ENCODE measurements around the gene DTX3.
A peak's percentile ranks its signal among the peaks of the same experiment; 100 is the strongest.
"Not testable (repeated sequence)": the region's sequence is repeated elsewhere in the genome, so short reads cannot be mapped to it uniquely, and the experiment has no call there.

The DTX3 gene

GRCh38 chr12:57604454-57604991 is at the start of gene DTX3:
DTX3 (plus strand) TSS chr12:57604824; CDS start chr12:57606518, 1,694 bp downstream.
- Histone ChIP-seq H3K9me3 (ENCODE audit: insufficient read depth, low read length) (no peaks in the 10 kb centered on the region), H3K27me3 (ENCODE audit: insufficient read depth, insufficient read length) (no peaks in the 10 kb centered on the region), H3K4me3 (ENCODE audit: insufficient read length, low read depth) (peak within 1 kb of the TSS; percentile 86), H3K36me3 (ENCODE audit: insufficient read depth, insufficient read length, low read length) (peaks cover 65% of the 10 kb centered on the region), H3K9ac (ENCODE audit: insufficient read length, low read depth) (peak within 1 kb of the TSS; percentile 94), H3K4me1 (ENCODE audit: insufficient read depth, insufficient read length) (peaks cover 8% of the 10 kb centered on the region)
- TF ChIP-seq YY1 (IDR thresholded peaks at IDR 0.05; ENCODE audit: insufficient read depth, insufficient read length) (peak; percentile 50), SUZ12 (IDR thresholded peaks at IDR 0.05; ENCODE audit: extremely low read depth, insufficient read depth, insufficient read length) (no peak), ZNF274 (IDR thresholded peaks at IDR 0.05; ENCODE audit: low read depth, low read length) (no peak)
- no peak for DNase-seq (ENCODE audit: low read depth, low spot score)

DNA sequence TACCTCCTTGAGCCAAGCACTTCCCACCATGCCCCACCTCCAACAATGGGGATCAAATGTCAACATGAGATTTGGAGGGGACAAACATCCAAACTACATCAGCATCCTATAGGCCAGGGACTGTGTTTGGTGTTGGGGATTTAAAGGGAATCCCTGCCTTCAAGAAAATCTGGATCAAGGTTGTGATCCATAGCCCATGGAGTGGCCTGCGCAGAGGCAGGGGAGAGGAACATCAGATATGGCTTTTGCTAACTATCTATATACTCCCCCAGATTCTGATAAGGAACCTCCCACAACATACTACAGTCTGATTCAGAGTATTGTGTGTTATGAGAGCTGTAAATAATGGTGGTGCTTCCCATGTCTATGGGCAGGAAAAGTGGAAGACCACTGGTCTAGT is 49.7 kb upstream of the DTX3 start:
- H3K27me3 ChIP-seq (ENCODE audit: insufficient read depth, insufficient read length) = peaks cover 17% of the 10 kb centered on the region
- peaks cover 4% of the 10 kb centered on the region for H3K4me1 ChIP-seq (ENCODE audit: insufficient read depth, insufficient read length)
- TF ChIP-seq ZNF274 (IDR thresholded peaks at IDR 0.05; ENCODE audit: low read depth, low read length) (no peak), SUZ12 (IDR thresholded peaks at IDR 0.05; ENCODE audit: extremely low read depth, insufficient read depth, insufficient read length) (no peak), YY1 (IDR thresholded peaks at IDR 0.05; ENCODE audit: insufficient read depth, insufficient read length) (no peak)
- H3K4me3 ChIP-seq (ENCODE audit: insufficient read length, low read depth) = no peak overlapping the region
- no peak for DNase-seq (ENCODE audit: low read depth, low spot score)
- no peak overlapping the region for H3K9ac ChIP-seq (ENCODE audit: insufficient read length, low read depth)
- no peaks in the 10 kb centered on the region for H3K9me3 ChIP-seq (ENCODE audit: insufficient read depth, low read length)
- no peaks in the 10 kb centered on the region for H3K36me3 ChIP-seq (ENCODE audit: insufficient read depth, insufficient read length, low read length)

GRCh38 chr12:57558864-57559263 is 45.8 kb upstream of the DTX3 start:
- H3K4me1 ChIP-seq (ENCODE audit: insufficient read depth, insufficient read length) = no peaks in the 10 kb centered on the region
- no peak overlapping the region for H3K4me3 ChIP-seq (ENCODE audit: insufficient read length, low read depth)
- TF ChIP-seq ZNF274 (IDR thresholded peaks at IDR 0.05; ENCODE audit: low read depth, low read length) (no peak), YY1 (IDR thresholded peaks at IDR 0.05; ENCODE audit: insufficient read depth, insufficient read length) (no peak), SUZ12 (IDR thresholded peaks at IDR 0.05; ENCODE audit: extremely low read depth, insufficient read depth, insufficient read length) (no peak)
- no peak for DNase-seq (ENCODE audit: low read depth, low spot score)
- H3K27me3 ChIP-seq (ENCODE audit: insufficient read depth, insufficient read length) = no peaks in the 10 kb centered on the region
- H3K9ac ChIP-seq (ENCODE audit: insufficient read length, low read depth) = no peak overlapping the region
- no peaks in the 10 kb centered on the region for H3K9me3 ChIP-seq (ENCODE audit: insufficient read depth, low read length)
- no peaks in the 10 kb centered on the region for H3K36me3 ChIP-seq (ENCODE audit: insufficient read depth, insufficient read length, low read length)

GRCh38 chr12:57560516-57560915 is 44.1 kb upstream of the DTX3 start:
- no peaks in the 10 kb centered on the region for H3K27me3 ChIP-seq (ENCODE audit: insufficient read depth, insufficient read length)
- H3K9me3 ChIP-seq (ENCODE audit: insufficient read depth, low read length) = no peaks in the 10 kb centered on the region
- no peaks in the 10 kb centered on the region for H3K4me1 ChIP-seq (ENCODE audit: insufficient read depth, insufficient read length)
- H3K4me3 ChIP-seq (ENCODE audit: insufficient read length, low read depth) = no peak overlapping the region
- DNase-seq (ENCODE audit: low read depth, low spot score) = no peak
- no peaks in the 10 kb centered on the region for H3K36me3 ChIP-seq (ENCODE audit: insufficient read depth, insufficient read length, low read length)
- H3K9ac ChIP-seq (ENCODE audit: insufficient read length, low read depth) = no peak overlapping the region
- TF ChIP-seq ZNF274 (IDR thresholded peaks at IDR 0.05; ENCODE audit: low read depth, low read length) (no peak), YY1 (IDR thresholded peaks at IDR 0.05; ENCODE audit: insufficient read depth, insufficient read length) (no peak), SUZ12 (IDR thresholded peaks at IDR 0.05; ENCODE audit: extremely low read depth, insufficient read depth, insufficient read length) (no peak)

- not testable (repeated sequence) for H3K4me3 ChIP-seq (ENCODE audit: insufficient read length, low read depth); H3K36me3 ChIP-seq (ENCODE audit: insufficient read depth, insufficient read length, low read length); H3K27me3 ChIP-seq (ENCODE audit: insufficient read depth, insufficient read length); DNase-seq (ENCODE audit: low read depth, low spot score); H3K9ac ChIP-seq (ENCODE audit: insufficient read length, low read depth); H3K4me1 ChIP-seq (ENCODE audit: insufficient read depth, insufficient read length); H3K9me3 ChIP-seq (ENCODE audit: insufficient read depth, low read length)
These were observed 43.5 kb upstream of the DTX3 start for GRCh38 chr12:57561117-57561516.

DNA sequence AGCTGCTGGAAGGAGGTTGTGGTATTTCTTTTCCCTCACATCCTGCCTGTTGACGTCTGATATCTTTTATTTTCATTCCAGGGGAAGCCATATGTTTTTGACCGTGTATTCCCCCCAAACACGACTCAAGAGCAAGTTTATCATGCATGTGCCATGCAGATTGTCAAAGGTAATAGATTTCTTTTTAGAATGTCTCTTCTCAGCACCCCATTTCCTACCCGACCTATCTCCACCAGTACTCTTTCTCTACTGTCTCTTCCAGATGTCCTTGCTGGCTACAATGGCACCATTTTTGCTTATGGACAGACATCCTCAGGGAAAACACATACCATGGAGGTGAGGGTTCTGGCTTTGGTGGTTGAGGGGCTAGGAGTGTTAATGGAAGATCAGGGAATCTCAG is 41.3 kb upstream of the DTX3 start:
- TF ChIP-seq SUZ12 (IDR thresholded peaks at IDR 0.05; ENCODE audit: extremely low read depth, insufficient read depth, insufficient read length) = no peak
- Histone ChIP-seq H3K9me3 (ENCODE audit: insufficient read depth, low read length) (no peaks in the 10 kb centered on the region), H3K9ac (ENCODE audit: insufficient read length, low read depth) (no peak overlapping the region), H3K36me3 (ENCODE audit: insufficient read depth, insufficient read length, low read length) (no peaks in the 10 kb centered on the region), H3K4me3 (ENCODE audit: insufficient read length, low read depth) (no peak overlapping the region), H3K27me3 (ENCODE audit: insufficient read depth, insufficient read length) (no peaks in the 10 kb centered on the region), H3K4me1 (ENCODE audit: insufficient read depth, insufficient read length) (no peaks in the 10 kb centered on the region)
- DNase-seq (ENCODE audit: low read depth, low spot score) = no peak

DNA sequence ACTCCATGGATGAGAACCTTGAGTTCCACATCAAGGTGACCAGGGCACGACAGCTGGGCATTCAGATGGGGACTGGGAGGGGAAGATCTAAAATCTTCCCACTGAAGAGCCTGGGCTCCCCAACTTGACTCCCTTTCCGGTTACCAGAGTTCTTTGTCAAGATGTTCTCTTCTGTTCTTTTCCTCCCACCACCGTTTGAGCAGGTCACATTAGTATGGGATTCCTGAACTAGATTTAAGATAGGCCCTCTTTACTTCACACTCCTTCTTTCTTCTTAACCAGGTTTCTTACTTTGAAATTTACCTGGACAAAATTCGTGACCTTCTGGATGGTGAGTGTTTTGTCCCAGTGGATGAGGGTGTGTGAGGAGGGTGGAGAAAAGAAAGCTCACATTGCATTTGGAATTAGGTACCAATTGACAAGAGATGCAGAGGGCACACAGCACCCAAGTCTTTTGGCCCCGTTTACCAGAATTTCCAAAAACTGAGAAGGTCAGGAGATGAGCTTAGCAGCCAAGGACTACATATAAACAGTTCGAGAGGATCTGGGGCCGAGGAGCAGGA is 40.4 kb upstream of the DTX3 start:
- H3K4me3 ChIP-seq (ENCODE audit: insufficient read length, low read depth) = no peak overlapping the region
- H3K36me3 ChIP-seq (ENCODE audit: insufficient read depth, insufficient read length, low read length) = no peaks in the 10 kb centered on the region
- H3K27me3 ChIP-seq (ENCODE audit: insufficient read depth, insufficient read length) = no peaks in the 10 kb centered on the region
- TF ChIP-seq SUZ12 (IDR thresholded peaks at IDR 0.05; ENCODE audit: extremely low read depth, insufficient read depth, insufficient read length) = no peak
- no peak for TF ChIP-seq YY1 (IDR thresholded peaks at IDR 0.05; ENCODE audit: insufficient read depth, insufficient read length)
- no peak for TF ChIP-seq ZNF274 (IDR thresholded peaks at IDR 0.05; ENCODE audit: low read depth, low read length)
- no peaks in the 10 kb centered on the region for H3K4me1 ChIP-seq (ENCODE audit: insufficient read depth, insufficient read length)
- no peaks in the 10 kb centered on the region for H3K9me3 ChIP-seq (ENCODE audit: insufficient read depth, low read length)
- DNase-seq (ENCODE audit: low read depth, low spot score) = no peak
- no peak overlapping the region for H3K9ac ChIP-seq (ENCODE audit: insufficient read length, low read depth)
